ENCODE data around the gene FMNL1.

GRCh38 chr17:45190503-45191255 is 31.0 kb upstream of the FMNL1 start:
- TF ChIP-seq CTCF (IDR thresholded peaks at IDR 0.05) (no peak), POLR2AphosphoS5 (IDR thresholded peaks at IDR 0.05) (no peak), EP300 (IDR thresholded peaks at IDR 0.05) (no peak)
